Measurements from ENCODE around the gene DDX43. TPM values are rescaled to one million over a fixed set of nuclear protein-coding genes. Genes with fewer than 3 reads are reported as not detected.

DDX43 gene
- total RNA-seq, 2 donors from 2014 or later = 0.18 to 11.0 TPM

DNA sequence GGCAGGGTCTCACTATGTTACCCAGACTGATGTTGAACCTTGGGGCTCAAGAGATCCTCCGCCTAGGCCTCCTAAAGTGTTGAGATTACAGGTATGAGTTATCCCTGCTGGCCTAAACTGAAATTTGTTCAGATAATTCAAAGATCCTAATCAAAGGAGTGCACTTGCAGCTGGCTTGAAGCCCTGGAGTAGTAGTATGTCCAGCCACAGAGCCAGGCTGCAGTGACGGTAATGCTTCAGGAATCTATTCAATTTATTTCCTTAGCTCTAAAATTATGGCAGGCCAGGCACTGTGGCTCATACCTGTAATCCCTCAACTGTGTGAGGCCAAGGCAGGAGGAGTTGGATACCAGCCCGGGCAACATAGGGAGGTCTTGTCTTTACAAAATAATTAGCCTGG lies 1.4 kb upstream of the DDX43 start:
- Histone ChIP-seq H3K9me3 (no peaks in the 10 kb centered on the region), H3K4me3 (no peak overlapping the region), H3K27ac (no peak overlapping the region), H3K36me3 (no peaks in the 10 kb centered on the region), H3K4me1 (replicated peaks) (no peaks in the 10 kb centered on the region), H3K27me3 (replicated peaks; ENCODE audit: insufficient read depth) (no peaks in the 10 kb centered on the region)
- intact Hi-C loops (cut with DNase I) = no loop called here
- DNase-seq (ENCODE audit: low spot score) = no peak
- TF ChIP-seq POLR2AphosphoS5 (IDR thresholded peaks at IDR 0.05) (no peak), POLR2A (IDR thresholded peaks at IDR 0.05) (no peak)
- TF ChIP-seq, protein P1, sequence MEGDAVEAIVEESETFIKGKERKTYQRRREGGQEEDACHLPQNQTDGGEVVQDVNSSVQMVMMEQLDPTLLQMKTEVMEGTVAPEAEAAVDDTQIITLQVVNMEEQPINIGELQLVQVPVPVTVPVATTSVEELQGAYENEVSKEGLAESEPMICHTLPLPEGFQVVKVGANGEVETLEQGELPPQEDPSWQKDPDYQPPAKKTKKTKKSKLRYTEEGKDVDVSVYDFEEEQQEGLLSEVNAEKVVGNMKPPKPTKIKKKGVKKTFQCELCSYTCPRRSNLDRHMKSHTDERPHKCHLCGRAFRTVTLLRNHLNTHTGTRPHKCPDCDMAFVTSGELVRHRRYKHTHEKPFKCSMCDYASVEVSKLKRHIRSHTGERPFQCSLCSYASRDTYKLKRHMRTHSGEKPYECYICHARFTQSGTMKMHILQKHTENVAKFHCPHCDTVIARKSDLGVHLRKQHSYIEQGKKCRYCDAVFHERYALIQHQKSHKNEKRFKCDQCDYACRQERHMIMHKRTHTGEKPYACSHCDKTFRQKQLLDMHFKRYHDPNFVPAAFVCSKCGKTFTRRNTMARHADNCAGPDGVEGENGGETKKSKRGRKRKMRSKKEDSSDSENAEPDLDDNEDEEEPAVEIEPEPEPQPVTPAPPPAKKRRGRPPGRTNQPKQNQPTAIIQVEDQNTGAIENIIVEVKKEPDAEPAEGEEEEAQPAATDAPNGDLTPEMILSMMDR (IDR thresholded peaks at IDR 0.05) = no peak
- 83% methylated on average over 2 of the region's 3 CpGs for WGBS

DNA sequence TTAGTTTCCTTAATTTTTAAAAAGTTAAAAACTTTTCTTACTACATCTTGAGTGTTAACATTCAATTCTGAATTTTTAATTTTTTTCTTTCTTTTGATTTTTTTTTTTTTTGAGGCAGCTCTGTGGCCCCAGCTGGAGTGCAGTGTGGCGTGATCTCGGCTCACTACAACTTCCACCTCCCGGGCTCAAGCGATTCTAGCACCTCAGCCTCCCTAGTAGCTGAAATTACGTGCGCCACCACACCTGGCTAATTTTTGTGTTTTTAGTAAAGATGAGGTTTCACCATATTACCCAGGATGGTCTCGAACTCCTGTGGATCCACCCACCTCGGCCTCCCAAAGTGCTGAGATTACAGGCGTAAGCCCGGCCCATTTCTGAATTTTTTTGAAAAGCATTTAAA lies 1.2 kb downstream of the DDX43 start:
- intact Hi-C loops (cut with DNase I) = no loop called here
- Histone ChIP-seq H3K27ac (no peak overlapping the region), H3K4me1 (replicated peaks) (no peaks in the 10 kb centered on the region), H3K36me3 (no peaks in the 10 kb centered on the region), H3K27me3 (replicated peaks; ENCODE audit: insufficient read depth) (no peaks in the 10 kb centered on the region), H3K4me3 (no peak overlapping the region), H3K9me3 (no peaks in the 10 kb centered on the region)
- no peak for TF ChIP-seq POLR2A (IDR thresholded peaks at IDR 0.05)
- TF ChIP-seq, protein P1 (IDR thresholded peaks at IDR 0.05) = no peak
- no peak for TF ChIP-seq POLR2AphosphoS5 (IDR thresholded peaks at IDR 0.05)
- no peak for DNase-seq (ENCODE audit: low spot score)
- 91% methylated on average over 10 of the region's 10 CpGs for WGBS

GRCh38 chr6:73400656-73401055 lies 6.0 kb downstream of the DDX43 start:
- Histone ChIP-seq H3K36me3 (no peaks in the 10 kb centered on the region), H3K4me1 (replicated peaks) (no peaks in the 10 kb centered on the region), H3K27me3 (replicated peaks; ENCODE audit: insufficient read depth) (no peaks in the 10 kb centered on the region), H3K4me3 (no peak overlapping the region), H3K27ac (no peak overlapping the region), H3K9me3 (no peaks in the 10 kb centered on the region)
- no peak for TF ChIP-seq POLR2A (IDR thresholded peaks at IDR 0.05)
- TF ChIP-seq, protein P1 (IDR thresholded peaks at IDR 0.05) = no peak
- TF ChIP-seq POLR2AphosphoS5 (IDR thresholded peaks at IDR 0.05) = no peak
- intact Hi-C loops (cut with DNase I) = no loop called here
- DNase-seq (ENCODE audit: low spot score) = no peak

DNA sequence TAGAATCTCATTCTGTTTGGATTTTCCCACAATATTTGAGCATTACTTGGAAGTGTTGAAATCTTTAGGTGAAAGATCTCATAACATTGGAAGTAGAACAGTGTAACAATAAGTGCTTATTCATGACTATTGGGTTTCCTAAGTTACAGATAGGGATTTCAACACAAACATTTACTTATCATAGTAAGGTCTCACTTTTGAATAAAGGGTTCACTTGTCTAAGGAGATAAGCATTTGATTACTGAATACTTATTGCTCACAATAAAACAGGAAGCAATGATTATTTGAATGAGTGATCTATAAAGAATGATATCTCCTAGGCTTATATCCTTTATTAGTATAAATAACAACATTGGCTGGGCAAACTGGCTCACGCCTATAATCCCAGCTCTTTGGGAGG lies 14.8 kb downstream of the DDX43 start:
- TF ChIP-seq POLR2AphosphoS5 (IDR thresholded peaks at IDR 0.05) = no peak
- TF ChIP-seq POLR2A (IDR thresholded peaks at IDR 0.05) = no peak
- TF ChIP-seq, protein P1 (IDR thresholded peaks at IDR 0.05) = no peak
- H3K27me3 ChIP-seq (replicated peaks; ENCODE audit: insufficient read depth) = no peaks in the 10 kb centered on the region
- intact Hi-C loops (cut with DNase I) = no loop called here

GRCh38 chr6:73413102-73413501 lies 18.5 kb downstream of the DDX43 start:
- Histone ChIP-seq H3K27ac (no peak overlapping the region), H3K27me3 (replicated peaks; ENCODE audit: insufficient read depth) (no peaks in the 10 kb centered on the region), H3K9me3 (no peaks in the 10 kb centered on the region), H3K4me1 (replicated peaks) (no peaks in the 10 kb centered on the region), H3K36me3 (no peaks in the 10 kb centered on the region), H3K4me3 (no peak overlapping the region)
- WGBS = 75% methylated on average over 3 of the region's 3 CpGs
- intact Hi-C loops (cut with DNase I) = no loop called here
- TF ChIP-seq POLR2A (IDR thresholded peaks at IDR 0.05) (no peak), POLR2AphosphoS5 (IDR thresholded peaks at IDR 0.05) (no peak)
- TF ChIP-seq, protein P1 (IDR thresholded peaks at IDR 0.05) = no peak
- no peak for DNase-seq (ENCODE audit: low spot score)

More for the DNA sequence above, 14.8 kb downstream of the DDX43 start:
- DNase-seq (ENCODE audit: low spot score) = no peak
- Histone ChIP-seq H3K9me3 (no peaks in the 10 kb centered on the region), H3K36me3 (no peaks in the 10 kb centered on the region), H3K4me1 (replicated peaks) (no peaks in the 10 kb centered on the region), H3K4me3 (no peak overlapping the region), H3K27ac (no peak overlapping the region)
- WGBS = 89% methylated on average over 1 of the region's 1 CpG
